Stimulated activated CD4-positive, alpha-beta T cell treated with anti-CD3 and anti-CD28 coated beads, Interleukin-2, amount 100 ng/mL, for 48 hours (primary cell): ENCODE results near the gene FNBP1L.
A peak's percentile ranks its signal among the peaks of the same experiment; 100 is the strongest.

ENCODE experiments used
- DNase-seq, 2 donors: peaks; one replicate each; pipeline ENCODE4 v3.0.0-alpha.2; 2020

The FNBP1L gene

GRCh38 chr1:93447481-93448291, at the start of gene FNBP1L:
Gene FNBP1L, plus strand, starts transcription at chr1:93448118. Its CDS starts 164 bp downstream, at chr1:93448282.
- DNase-seq, result peak; percentile 42 to 53

DNA sequence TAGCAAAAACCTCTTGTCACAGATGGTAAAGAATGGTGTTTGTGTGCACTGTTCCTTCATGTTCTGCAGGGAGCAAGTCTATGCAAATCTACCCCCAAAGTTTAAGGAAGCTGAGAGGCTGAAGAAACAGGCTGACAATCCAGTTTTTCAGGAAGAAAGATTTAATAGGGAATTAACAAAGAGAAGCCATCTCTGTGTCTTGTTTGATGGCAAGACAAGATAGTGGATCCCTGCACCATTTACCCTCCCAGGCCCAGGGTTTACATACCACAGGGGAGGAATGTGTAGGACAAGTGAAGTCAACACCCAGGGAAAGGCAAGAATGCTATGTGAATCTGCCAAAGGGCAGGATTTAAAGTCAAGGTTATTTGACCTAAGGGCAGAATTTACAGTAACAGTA, 48.1 kb upstream of the FNBP1L start:
- no peak for DNase-seq

- no peak for DNase-seq
Observed at GRCh38 chr1:93408203-93408602, 39.7 kb upstream of the FNBP1L start.

- no peak for DNase-seq
Observed at GRCh38 chr1:93411000-93411399, 36.9 kb upstream of the FNBP1L start.

- no peak for DNase-seq
Observed at GRCh38 chr1:93414749-93415148, 33.2 kb upstream of the FNBP1L start.

GRCh38 chr1:93415296-93415695, 32.6 kb upstream of the FNBP1L start:
- no peak for DNase-seq

GRCh38 chr1:93416183-93416582, 31.7 kb upstream of the FNBP1L start:
- DNase-seq, result no peak

DNA sequence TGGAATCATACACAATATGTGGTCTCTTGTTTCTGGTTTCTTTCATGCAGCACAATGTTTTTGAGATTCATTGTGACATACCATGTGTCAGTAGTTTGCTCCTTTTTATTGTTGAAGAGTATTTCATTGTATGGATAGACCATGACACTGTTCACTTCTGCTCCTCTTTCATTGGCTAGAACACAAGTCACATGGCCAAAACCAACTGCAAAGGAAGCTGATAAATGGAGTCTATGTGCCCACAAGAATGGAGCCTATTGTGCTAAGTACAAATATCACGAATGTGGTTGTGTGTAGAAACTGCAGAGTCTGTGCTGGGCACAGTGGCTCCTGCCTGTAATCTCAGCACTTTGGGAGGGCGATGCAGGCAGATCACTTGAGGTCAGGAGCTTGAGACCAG, 28.6 kb upstream of the FNBP1L start:
- DNase-seq, result no peak

DNA sequence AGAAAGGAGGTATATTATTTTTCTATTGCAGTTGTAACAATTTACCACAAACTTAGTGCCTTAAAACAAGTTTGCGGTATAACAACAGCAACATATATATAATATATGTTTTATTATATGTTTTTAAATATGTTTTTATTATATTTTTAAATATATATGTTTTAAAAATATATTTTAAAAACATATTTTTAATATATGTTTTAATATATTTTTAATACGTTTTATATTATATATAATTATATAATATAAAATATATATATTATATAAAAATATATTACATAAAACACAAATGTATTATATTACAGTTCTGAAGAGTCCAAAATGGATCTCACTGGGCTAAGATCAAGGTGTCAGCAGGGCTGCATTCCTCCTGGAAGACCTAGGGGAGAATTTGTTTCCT, 27.5 kb upstream of the FNBP1L start:
- DNase-seq, result no peak

GRCh38 chr1:93426181-93426580, 21.7 kb upstream of the FNBP1L start:
- DNase-seq, result no peak

- no peak for DNase-seq
Observed at GRCh38 chr1:93427656-93428055, 20.3 kb upstream of the FNBP1L start.

DNA sequence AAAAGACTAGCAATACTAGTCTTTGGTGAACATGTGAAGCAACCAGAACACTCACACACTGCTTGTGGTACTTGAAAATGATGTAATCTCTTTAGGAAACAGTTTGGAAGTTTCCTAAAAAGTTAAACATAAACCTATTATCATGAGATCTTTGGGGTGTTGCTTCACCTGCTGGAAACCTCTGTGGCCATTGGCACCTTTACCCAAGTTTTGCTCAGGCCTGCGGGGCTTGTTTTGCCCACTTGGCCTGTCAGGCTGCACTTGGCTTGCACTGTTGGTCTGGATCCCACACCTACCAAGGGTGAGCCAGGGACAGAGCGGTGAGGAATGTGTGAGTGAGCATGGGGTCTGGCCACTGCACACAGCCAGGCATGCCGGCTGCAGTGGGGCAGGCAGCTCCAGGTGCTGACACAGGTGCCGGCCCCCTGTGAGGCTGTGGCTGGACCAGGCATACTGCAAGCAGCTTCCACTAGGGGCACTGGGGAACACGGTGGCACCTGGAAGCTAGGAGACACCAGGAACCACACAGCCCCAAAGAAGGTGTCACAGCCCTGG, 14.4 kb upstream of the FNBP1L start:
- DNase-seq, result no peak

- DNase-seq, result no peak
Observed at GRCh38 chr1:93434088-93434487, 13.8 kb upstream of the FNBP1L start.

DNA sequence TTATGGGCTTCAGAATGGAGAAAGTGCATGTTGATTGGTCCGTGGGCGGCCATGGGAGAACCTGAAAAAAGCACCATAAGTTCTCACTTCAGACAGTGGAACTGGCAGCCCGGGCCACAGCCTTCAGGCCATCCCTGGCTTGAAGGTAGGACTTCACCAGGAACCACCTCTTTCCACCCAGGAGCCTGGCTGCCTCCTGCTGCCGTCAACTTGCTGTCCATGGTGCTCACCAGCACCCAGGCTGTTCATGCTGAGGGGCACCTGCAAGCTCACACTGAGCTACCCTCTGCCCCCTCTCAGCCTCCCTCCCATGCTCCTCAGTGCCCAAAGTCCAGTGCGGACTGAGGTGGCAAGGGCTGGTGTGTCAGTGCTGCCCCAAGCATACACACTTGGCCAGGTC, 12.9 kb upstream of the FNBP1L start:
- no peak for DNase-seq

DNA sequence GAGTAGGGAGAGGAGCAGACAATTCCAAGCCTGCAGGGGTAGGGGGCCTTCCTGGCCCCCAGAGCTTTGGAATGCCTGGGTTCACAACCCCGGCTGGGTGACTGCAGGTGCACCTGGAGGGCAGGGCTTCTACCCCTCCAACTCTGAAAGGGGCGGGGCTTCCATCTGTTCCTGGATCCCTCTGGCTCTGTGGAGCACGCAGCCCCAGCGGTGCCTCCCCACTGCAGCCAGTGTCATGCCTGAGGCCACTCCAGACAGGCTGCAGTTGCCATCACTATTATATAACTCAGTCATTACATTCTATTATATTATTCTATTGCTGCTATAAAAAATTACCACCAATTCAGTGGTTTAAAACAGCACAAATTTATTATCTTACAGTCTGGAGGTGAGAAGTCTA, 12.5 kb upstream of the FNBP1L start:
- DNase-seq, result no peak

DNA sequence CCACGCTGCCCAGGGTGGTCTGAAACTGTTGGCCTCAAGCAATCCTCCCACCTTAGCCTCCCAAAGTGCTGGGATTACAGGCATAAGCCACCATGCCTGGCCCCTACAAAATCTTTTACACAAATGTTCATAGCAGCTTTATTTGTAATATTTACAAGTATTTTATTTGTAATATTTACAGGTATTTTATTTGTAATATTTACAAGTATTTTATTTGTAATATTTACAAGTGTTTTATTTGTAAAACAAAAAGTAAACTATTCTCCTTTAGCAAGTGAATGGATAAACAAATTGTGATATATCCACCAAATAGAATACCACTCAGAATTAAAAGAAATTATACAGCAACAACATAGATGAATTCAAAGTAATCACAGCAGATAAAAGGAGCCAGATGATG, 11.4 kb upstream of the FNBP1L start:
- DNase-seq, result no peak

- no peak for DNase-seq
Observed at GRCh38 chr1:93437976-93438605, 9.8 kb upstream of the FNBP1L start.

DNA sequence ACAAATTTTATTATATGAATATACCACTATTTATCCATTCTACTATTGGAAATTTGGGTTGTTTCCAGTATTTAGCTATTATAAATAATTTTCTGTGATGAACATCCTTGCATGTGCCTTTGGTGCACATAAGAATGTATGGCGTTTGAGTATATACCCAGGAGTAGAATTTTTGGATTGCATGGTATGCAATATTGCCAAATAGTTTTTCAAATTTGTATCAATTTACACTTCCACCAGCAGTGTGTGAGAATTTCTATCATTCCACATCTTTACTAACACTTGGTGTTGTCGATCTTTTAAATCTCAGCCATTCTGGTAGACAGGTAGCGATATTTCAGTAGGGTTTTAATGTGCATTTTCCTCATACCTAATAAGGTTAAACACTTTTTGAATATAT, 9.2 kb upstream of the FNBP1L start:
- DNase-seq, result no peak

DNA sequence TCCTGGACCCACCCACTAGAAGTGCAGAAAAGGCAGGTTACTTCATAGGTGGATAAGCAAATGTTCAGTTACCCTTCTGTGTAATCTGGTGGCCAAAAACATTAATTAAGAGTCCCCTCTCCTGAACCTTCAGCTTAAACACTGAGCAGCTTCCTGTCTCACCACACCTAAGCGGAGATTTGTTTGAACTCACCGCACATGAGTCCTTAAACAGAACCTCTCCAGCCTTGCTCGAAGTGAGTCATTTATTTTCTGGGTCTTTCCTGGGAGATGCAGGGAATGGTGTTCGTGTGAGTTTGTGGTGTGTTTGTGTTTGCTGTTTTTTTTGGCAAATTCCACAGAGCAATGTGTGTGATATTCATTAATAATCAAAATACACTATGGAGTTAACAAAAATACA, 7.6 kb upstream of the FNBP1L start:
- no peak for DNase-seq

DNA sequence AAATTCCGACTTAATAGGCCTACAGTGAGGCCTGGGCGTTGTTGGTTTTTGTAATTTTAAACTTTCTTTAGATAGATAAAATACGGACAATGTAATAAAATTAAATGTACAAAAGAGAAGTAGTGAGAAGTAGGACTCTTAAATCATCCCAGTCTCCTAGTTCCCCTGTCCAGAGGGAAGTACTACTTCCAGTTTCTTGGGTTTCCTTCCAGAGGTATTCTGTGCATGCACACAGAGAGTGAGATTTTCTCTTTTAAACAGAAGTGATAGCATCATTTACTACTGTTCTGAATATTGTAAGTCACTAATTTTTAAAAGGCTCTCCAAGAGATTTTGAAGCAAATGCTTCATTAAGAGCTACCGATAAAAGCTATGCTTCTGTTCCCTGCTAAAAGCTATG, 7.2 kb upstream of the FNBP1L start:
- DNase-seq, result no peak

DNA sequence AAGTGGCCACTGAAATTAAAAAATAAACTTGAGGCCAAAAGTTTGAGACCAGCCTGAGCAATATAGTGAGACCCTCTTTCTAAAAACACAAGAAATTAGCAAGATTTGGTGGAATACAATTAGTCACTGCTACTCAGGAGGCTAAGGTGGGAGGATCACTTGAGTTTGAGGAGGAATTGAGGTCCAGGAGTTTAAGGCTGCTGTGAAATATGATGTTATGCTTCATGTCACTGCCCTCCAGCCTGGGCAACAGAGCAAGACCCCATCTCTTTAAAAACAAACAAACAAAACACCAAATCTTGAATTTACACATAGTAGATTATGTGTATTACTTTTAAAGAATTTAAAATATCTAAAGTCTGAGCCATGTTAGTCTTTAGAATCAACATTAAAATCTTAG, 6.3 kb upstream of the FNBP1L start:
- no peak for DNase-seq

DNA sequence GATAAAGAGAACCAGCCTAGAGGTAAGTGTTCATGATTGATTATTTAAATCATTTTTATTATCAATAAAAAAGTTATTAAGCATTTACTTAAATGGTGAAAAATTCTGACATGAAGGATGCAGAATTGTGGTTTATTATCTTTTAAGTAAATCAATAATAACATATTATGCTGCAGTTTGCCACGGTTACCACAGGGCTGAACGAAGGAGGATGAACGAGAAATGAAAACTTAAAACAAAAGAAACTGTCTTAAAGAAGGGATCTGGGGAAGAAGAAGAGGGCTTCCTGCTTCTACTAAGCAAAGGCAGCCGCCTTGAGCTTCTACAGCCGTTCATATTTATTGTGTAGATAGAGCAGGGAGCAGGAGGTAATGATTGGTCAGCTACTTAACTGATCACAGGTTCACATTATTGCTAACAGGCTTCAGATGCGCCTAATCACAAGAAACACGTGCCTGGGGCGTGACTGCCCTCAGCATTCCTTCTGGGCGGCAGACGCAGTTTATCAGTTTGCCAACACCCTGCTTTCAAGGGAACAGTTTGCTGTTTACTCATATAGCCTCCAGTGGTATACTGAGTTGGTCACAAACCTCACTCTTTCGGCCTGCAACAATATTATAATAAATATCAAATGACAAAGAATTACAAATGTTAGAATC, 5.8 kb upstream of the FNBP1L start:
- no peak for DNase-seq

DNA sequence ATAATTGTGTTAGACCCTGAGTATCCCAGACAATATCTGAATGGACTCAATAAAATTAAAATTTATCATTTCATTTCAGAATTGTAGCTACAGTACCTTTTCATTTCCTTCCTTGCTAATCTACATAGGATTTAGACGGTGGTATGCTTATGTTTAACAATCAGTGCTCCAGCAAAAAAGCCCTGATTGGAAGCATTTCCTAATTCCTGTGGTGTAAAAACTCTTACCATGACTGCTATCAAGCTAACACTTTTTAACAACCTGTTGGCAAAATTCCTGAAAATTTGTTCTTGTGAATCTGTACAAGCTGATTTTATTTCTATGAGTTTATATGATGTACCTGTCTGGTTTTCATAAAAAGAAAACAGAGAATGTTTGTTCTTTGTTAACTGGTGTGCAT, 5.2 kb upstream of the FNBP1L start:
- DNase-seq, result no peak

GRCh38 chr1:93443454-93443853, 4.5 kb upstream of the FNBP1L start:
- DNase-seq, result no peak
